GM12864 (cell line): Measurements from ENCODE around the gene LRRC10B.

Experiments used
- DNase-seq: peaks from one replicate; pipeline ENCODE4 v3.0.0-alpha.2; 2011; ENCODE audit warnings: low read depth
- H3K4me3 ChIP-seq: 2 replicates; pipeline ENCODE4 v1.5.1; 2011; ENCODE audit warnings: mild to moderate bottlenecking, low read depth, low read length, control low read depth
- CTCF ChIP-seq: IDR thresholded peaks from 2 replicates; pipeline ENCODE4 v1.5.1; 2011; ENCODE audit warnings: low read depth, mild to moderate bottlenecking, moderate library complexity, low read length, control low read depth, inconsistent platforms; ENCODE audit errors: missing control alignments

LRRC10B gene

DNA sequence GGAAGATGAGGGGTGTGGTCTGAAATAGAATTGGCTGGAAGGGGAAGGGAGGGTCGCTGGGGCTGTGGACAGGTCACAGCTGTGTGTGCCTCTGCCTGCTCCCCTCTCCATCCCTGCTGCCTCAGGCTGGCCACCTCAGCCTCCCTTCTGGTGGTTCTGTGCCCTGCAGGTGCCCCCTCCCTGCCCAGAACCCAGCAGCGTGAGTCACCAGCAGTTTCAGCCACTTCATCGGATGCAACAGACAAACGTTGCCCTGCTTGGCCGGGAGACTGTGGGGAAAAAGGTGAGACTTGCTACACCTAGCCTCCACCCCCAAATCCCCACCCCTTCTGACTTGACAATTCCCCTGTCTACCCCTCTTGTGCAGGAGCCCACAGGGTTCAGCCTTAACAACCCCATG is 21.8 kb upstream of the LRRC10B start:
- DNase-seq = no peak
- no peak overlapping the region for H3K4me3 ChIP-seq
- TF ChIP-seq CTCF = no peak

DNA sequence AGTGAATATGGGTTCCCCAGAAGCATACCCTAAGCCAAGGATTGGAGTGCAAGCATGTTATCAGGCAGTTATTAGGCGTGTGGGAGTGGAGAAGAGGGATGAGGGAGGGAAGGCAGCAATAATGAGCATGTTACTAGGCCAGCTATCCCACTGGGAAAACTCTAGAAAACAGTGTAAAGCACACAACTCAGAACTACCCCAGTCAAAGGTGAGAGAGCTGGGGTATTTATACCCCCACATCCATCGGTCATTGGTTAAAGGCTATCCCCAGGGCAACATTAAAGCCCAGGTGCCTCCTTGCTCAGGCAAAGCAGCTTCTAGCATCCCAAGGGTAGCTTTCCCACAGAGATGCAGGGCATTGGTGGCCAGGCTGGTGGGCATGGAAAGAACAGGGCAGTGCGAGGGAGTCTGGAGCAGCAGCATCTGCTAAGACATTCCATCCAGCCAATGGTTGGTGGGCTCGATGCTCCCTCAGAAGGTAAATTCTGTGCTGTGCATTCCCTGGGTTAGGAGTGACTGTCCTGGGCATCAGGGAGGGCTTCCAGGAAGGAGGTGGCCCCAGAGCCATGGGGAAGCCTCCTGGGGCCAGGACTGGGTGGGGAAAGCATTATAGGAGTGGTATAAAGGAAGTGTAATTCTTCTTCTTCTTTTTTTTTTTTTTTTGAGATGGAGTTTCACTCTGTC is 21.1 kb upstream of the LRRC10B start:
- no peak overlapping the region for H3K4me3 ChIP-seq
- DNase-seq = no peak
- TF ChIP-seq CTCF = no peak

DNA sequence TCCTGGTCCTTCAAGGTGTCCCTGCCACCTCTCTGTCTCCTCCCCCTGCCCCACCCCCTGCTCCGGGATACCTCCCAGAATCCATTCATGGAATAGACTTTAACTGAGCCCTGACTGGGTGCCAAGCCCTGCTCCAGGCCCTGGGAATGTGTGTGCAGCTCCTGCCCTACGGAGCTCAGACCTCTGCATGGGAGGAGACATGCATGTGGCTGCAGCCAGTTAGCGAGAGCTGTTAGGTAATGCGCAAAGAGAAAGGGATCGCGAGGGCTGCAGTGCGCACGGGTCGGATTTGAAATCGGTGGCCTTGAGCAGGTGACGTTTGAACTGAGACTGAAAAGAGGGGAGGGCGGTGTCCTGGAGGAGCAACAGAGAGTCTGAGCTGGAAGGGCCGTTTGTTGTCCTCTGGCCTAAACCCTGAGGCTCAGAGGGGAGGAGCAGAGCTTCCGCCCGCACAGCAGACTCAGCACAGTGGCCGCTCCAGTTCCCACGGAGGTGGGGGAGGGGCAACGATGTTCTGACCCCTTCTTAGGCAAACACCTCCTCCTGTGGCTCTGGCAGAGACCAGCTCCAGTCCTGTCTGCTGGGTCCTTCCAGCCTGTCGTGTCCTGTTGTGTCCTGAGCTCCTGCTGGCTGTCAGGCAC is 19.8 kb upstream of the LRRC10B start:
- H3K4me3 ChIP-seq = no peak overlapping the region
- no peak for DNase-seq
- no peak for TF ChIP-seq CTCF

DNA sequence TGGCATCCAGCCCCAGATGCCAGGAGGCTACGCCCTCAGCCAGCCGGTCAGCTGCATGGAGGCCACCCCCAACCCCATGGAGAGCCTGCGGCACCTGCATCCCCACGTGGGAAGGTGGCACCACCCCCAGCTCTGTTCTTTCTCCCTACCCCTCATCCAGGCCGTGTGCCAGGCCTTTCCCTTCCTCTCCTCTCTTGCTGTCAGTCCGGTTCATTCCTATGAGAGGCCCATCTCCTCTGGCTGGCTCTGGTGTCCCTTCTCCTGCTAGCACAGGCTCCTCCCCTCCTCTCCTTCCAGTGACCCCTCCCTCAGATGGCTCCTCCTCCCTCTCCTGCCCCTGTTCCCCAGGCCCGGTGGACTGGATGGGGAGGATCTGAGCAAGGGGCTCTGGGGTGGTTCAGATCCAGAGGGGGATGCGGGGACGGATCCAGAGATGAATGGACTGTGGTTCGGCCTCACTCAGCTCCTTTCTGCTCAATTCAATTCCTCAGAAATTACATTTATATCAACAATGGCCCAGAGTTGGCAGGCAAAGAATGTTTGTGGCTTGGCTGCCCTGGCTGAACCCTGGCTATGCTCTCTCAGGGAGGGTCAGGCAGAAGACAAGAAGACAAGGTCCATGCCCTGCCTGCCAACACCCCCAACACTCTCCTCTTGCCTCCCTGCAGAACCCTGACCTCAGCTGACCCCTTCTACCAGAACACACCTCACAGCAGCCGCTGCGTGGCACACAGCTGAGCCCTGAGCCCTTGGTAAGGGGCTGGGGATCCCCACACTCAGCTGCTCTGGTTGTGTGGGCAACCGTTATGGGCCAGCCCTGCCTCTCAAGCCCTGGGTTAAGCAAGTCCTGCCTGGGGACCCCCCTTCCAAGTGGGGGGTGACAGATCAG is 18.5 kb upstream of the LRRC10B start:
- TF ChIP-seq CTCF = no peak
- no peak for DNase-seq

DNA sequence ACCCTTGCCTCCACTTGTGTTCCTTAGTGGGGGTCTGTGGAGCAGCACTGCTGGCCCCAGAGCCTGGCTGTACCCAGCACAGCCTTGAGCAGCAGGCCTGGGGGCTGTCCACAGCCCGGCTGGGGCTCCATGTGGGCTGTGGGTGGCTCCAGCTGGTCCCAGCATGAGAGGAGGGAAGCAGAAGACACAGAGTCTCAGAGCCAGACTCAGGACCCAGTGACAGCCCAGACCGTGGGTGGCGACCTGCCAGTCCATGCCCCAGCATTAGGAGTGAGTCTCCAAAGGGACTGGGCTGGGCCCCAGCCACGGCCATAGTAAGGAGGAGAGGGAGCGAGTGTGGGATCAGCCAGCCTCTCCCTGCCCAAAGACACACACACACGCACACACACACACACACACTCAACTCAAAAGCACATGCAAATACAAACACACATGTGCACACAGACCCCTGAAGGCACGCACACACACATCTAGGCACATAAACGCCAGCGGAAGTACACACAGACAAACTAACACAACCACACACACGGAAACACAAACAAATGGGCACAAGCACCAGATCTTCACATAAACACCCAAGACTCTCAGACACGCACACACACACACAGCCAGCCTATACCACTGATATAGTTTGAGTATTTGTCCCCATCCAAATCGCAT is 16.7 kb upstream of the LRRC10B start:
- DNase-seq = no peak
- no peak for TF ChIP-seq CTCF
- H3K4me3 ChIP-seq = no peak overlapping the region

More for the DNA sequence above, 18.5 kb upstream of the LRRC10B start:
- H3K4me3 ChIP-seq = no peak overlapping the region

- no peak for DNase-seq
- TF ChIP-seq CTCF = no peak
- no peak overlapping the region for H3K4me3 ChIP-seq
Observed at GRCh38 chr11:61494381-61494961, 14.1 kb upstream of the LRRC10B start.
